SU-DHL-6 (cell line): ENCODE data around the gene ZDHHC19.
"Not testable (repeated sequence)": the region's sequence is repeated elsewhere in the genome, so short reads cannot be mapped to it uniquely, and the experiment has no call there.

Source experiments
- H2AFZ ChIP-seq: fragments of 200-600 bp; sonication (generic); 2 replicates; pipeline ENCODE4 v1.6.1; 2014; ENCODE audit warnings: low read depth, mild to moderate bottlenecking, moderate library complexity, mixed read lengths, antibody characterized with exemption, low read length; ENCODE audit not compliant: severe bottlenecking
- H3F3A ChIP-seq: fragments of 200-600 bp; shearing (Covaris generic); 2 replicates; pipeline ENCODE4 v1.6.0; 2016; ENCODE audit warnings: antibody characterized with exemption, mild to moderate bottlenecking; ENCODE audit not compliant: insufficient read depth
- H3K27ac ChIP-seq: fragments of 200-600 bp; sonication (generic); 2 replicates; pipeline ENCODE4 v1.5.1; 2016; ENCODE audit warnings: low read depth, mild to moderate bottlenecking, low read length, moderate library complexity, mixed read lengths
- H3K27me3 ChIP-seq: fragments of 200-600 bp; sonication (generic), shearing (Covaris generic); 2 replicates; pipeline ENCODE4 v1.6.0; 2014; ENCODE audit warnings: mild to moderate bottlenecking, low read length
- H3K36me3 ChIP-seq: fragments of 200-600 bp; sonication (generic); 2 replicates; pipeline ENCODE4 v1.6.1; 2014; ENCODE audit warnings: mild to moderate bottlenecking, low read length, mixed read lengths
- H3K4me2 ChIP-seq: fragments of 300-600, 200-600 bp; shearing (Covaris generic), sonication (generic); 2 replicates; pipeline ENCODE4 v1.6.0; 2014; ENCODE audit warnings: low read length, low read depth, mild to moderate bottlenecking; ENCODE audit not compliant: poor library complexity, severe bottlenecking
- H3K4me3 ChIP-seq: fragments of 200-600 bp; sonication (generic); 2 replicates; pipeline ENCODE4 v1.5.1; 2014; ENCODE audit warnings: antibody characterized with exemption, low read length, mild to moderate bottlenecking, mixed read lengths; ENCODE audit not compliant: insufficient read depth, poor library complexity, severe bottlenecking
- H3K79me2 ChIP-seq: fragments of 200-600 bp; sonication (generic); 2 replicates; pipeline ENCODE4 v1.6.1; 2014; ENCODE audit warnings: mild to moderate bottlenecking, low read length, moderate library complexity; ENCODE audit not compliant: insufficient read depth
- H3K9ac ChIP-seq: fragments of 200-600 bp; sonication (generic); 2 replicates; pipeline ENCODE4 v1.7.0; 2014; ENCODE audit warnings: mild to moderate bottlenecking, low read length
- H3K9me2 ChIP-seq: fragments of 200-600 bp; sonication (generic); replicated peaks from 2 replicates; pipeline ENCODE4 v1.6.1; 2014; ENCODE audit warnings: low read length; ENCODE audit not compliant: insufficient read depth
- H3K9me3 ChIP-seq: fragments of 200-600 bp; sonication (generic); 2 replicates; pipeline ENCODE4 v1.6.1; 2014; ENCODE audit warnings: low read length, mixed read lengths; ENCODE audit not compliant: insufficient read depth
- H4K20me1 ChIP-seq: fragments of 200-600 bp; sonication (generic); 2 replicates; pipeline ENCODE4 v1.6.1; 2014; ENCODE audit warnings: low read depth, mild to moderate bottlenecking, antibody characterized with exemption, low read length, moderate library complexity, mixed read lengths
- EZH2phosphoT487 ChIP-seq: fragments of 200-600 bp; sonication (generic), shearing (Covaris generic); conservative IDR thresholded peaks from 2 replicates; pipeline ENCODE4 v1.6.1; 2018; ENCODE audit warnings: mild to moderate bottlenecking, antibody characterized with exemption, low read length, moderate library complexity, mixed read lengths
- TF ChIP-seq, protein P1 (sequence below): fragments of 200-600 bp; sonication (generic); IDR thresholded peaks from one replicate; pipeline ENCODE4 v1.5.1; 2017; ENCODE audit warnings: antibody characterized with exemption, mild to moderate bottlenecking, low read length, moderate library complexity; ENCODE audit not compliant: insufficient read depth, poor library complexity, severe bottlenecking

ZDHHC19 gene

DNA sequence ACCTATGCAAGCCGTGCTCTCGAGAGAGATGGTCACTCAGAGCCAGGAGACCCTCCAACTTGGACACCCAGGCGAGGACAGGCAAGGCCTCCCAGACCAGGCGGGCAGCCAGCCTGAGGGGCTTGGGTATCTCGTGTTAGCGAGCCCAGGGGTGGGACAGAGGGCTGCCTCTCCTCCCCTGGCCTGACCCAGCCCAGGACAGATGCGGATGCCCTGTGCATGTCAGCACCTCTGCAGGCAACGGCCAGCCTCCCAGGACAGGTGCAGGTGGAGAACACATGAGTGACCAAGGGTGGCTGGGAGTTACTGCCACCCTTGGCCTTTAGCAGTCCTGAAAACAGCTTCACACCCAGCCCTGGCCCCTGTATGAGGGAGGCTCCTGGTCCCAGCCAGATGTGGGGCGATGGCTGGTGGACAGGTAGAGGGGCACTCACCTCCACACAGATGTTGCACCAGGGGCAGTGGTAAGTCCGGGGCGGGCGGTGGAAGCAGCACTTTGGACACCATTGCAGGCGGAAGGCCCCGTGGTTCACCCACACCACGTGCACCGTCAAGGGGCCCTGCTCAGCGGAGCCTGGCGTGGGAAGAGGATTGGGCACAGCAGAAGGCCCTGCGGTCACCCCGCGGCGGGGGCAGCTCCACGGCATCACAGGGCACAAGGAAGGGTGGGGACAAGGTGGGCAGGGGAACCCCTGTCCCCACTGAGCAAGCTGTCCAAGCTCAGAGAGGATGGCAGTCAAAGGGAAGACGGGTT lies 2.1 kb downstream of the ZDHHC19 start:
- H3F3A ChIP-seq = no peaks in the 10 kb centered on the region
- no peaks in the 10 kb centered on the region for H3K9me2 ChIP-seq
- H3K27me3 ChIP-seq = no peaks in the 10 kb centered on the region
- H3K36me3 ChIP-seq = no peaks in the 10 kb centered on the region
- no peaks in the 10 kb centered on the region for H3K79me2 ChIP-seq
- no peak overlapping the region for H3K4me3 ChIP-seq
- H3K4me2 ChIP-seq = no peak overlapping the region
- H3K27ac ChIP-seq = no peak overlapping the region
- no peaks in the 10 kb centered on the region for H4K20me1 ChIP-seq
- TF ChIP-seq, protein P1, sequence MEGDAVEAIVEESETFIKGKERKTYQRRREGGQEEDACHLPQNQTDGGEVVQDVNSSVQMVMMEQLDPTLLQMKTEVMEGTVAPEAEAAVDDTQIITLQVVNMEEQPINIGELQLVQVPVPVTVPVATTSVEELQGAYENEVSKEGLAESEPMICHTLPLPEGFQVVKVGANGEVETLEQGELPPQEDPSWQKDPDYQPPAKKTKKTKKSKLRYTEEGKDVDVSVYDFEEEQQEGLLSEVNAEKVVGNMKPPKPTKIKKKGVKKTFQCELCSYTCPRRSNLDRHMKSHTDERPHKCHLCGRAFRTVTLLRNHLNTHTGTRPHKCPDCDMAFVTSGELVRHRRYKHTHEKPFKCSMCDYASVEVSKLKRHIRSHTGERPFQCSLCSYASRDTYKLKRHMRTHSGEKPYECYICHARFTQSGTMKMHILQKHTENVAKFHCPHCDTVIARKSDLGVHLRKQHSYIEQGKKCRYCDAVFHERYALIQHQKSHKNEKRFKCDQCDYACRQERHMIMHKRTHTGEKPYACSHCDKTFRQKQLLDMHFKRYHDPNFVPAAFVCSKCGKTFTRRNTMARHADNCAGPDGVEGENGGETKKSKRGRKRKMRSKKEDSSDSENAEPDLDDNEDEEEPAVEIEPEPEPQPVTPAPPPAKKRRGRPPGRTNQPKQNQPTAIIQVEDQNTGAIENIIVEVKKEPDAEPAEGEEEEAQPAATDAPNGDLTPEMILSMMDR = no peak
- no peak for TF ChIP-seq EZH2phosphoT487
- no peak overlapping the region for H3K9ac ChIP-seq
- H3K9me3 ChIP-seq = no peaks in the 10 kb centered on the region
- H2AFZ ChIP-seq = no peak overlapping the region

DNA sequence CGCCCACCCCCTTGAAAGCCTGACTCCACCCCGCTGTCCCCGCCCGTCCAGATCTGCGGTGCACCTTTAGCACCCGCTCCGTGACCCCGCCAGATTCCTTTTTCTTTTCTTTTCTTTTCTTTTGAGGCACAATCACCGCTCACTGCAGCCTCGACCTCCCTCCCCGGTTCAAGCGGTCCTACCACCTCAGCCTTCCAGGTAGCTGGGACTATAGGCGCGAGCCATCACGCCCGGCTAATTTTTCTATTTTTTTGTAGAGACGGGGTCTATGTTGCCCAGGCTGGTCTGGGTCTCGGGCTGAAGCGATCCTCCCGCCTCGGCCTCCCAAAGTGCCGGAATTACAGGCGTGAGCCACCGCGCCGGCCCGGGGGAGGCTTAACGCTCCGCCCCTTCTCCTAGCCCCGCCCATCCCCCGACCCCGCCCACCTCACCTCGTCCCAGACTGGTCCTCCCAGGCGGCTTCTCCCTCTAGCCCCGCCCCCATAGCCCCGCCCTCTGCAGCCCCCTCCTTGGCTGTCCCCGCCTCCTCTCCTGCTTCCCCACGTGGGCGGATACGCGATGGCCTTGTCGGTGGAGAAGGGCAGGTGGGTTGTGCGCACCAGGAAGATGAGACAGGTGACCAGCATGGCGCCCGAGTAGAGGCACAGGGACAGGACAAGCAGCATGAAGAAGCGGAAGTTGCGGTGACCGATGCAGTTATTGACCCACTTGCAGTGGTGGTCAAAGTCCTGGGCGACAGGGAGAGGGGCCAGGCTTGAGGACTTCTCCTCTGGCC lies 3.2 kb downstream of the ZDHHC19 start:
- Histone ChIP-seq H3K36me3 (no peaks in the 10 kb centered on the region), H3K4me2 (peak overlapping the region; percentile 42), H3K9me3 (no peaks in the 10 kb centered on the region), H3K79me2 (no peaks in the 10 kb centered on the region), H4K20me1 (no peaks in the 10 kb centered on the region), H3K9me2 (no peaks in the 10 kb centered on the region), H2AFZ (no peak overlapping the region), H3K27ac (no peak overlapping the region), H3K27me3 (no peaks in the 10 kb centered on the region), H3K9ac (no peak overlapping the region), H3F3A (no peaks in the 10 kb centered on the region), H3K4me3 (peak overlapping the region; percentile 22)
- no peak for TF ChIP-seq EZH2phosphoT487
- TF ChIP-seq, protein P1 = no peak

DNA sequence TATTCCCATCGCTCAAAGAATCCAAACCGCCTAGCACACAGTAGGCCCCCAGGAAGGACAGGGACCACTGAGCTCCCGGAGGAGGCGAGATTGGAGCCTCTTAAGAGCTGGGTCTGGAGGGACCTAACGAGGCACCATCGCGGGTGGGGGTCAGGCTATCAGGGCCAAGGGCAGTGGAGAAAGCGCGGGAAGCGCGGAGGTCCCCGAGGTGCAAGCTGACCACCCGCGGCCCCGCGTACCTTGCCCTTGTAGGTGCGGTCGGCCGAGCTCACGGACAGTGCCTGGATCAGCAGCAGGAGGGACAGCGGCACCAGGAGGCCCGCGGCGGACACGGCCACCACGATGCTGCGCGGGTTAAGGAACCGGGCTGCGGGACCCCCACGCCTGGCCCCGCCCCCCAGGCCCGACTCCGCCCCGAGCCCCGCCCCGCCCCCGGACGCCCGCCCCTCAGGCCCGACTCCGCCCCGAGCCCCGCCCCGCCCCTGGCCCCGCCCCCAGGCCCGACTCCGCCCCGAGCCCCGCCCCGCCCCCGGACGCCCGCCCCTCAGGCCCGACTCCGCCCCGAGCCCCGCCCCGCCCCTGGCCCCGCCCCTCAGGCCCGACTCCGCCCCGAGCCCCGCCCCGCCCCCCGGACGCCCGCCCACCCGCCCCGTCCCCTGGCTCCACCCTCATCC lies 3.9 kb downstream of the ZDHHC19 start:
- H3K27ac ChIP-seq = no peak overlapping the region
- H3K36me3 ChIP-seq = no peaks in the 10 kb centered on the region
- no peak overlapping the region for H3K4me3 ChIP-seq
- no peak overlapping the region for H3K9ac ChIP-seq
- no peak overlapping the region for H2AFZ ChIP-seq
- no peak overlapping the region for H3K4me2 ChIP-seq
- H3K9me3 ChIP-seq = no peaks in the 10 kb centered on the region
- H3F3A ChIP-seq = no peaks in the 10 kb centered on the region
- no peaks in the 10 kb centered on the region for H4K20me1 ChIP-seq
- H3K9me2 ChIP-seq = no peaks in the 10 kb centered on the region
- H3K27me3 ChIP-seq = no peaks in the 10 kb centered on the region
- H3K79me2 ChIP-seq = no peaks in the 10 kb centered on the region
- no peak for TF ChIP-seq EZH2phosphoT487
- TF ChIP-seq, protein P1 = no peak

DNA sequence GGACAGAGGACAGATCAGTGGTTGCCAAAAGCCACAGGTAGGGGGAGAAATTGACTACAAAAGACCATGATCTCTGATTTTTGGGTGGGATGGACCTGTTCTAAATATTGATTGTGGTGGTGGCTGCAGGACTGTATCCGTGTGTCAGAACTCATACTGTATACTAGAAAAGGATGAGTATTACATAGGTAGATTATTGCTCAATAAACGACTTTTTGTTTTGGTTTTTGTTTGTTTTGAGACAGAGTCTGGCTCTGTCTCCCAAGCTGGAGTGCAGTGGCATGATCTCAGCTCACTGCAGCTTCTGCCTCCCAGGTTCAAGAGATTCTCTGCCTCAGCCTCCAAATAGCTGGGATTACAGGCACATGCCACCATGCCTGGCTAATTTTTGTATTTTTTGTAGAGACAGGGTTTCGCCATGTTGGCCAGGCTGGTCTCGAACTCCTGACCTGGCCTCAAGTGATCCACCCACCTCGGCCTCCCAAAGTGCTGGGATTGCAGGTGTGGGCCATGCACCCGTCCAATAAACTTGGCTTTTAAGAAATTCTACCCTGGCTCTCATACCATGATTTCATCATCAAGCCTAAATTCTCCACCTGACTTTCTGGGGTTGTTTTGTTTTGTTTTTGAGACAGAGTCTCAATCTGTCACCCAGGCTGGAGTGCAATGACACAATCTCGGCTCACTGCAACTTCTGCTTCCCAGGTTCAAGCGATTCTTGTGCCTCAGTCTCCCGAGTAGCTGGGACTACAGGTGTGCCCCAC lies 5.6 kb downstream of the ZDHHC19 start:
- not testable (repeated sequence) for H3K9me3 ChIP-seq, H3K4me3 ChIP-seq, H4K20me1 ChIP-seq, H3K27ac ChIP-seq, H3K9ac ChIP-seq, H3F3A ChIP-seq, H3K36me3 ChIP-seq, H3K4me2 ChIP-seq, H2AFZ ChIP-seq, H3K27me3 ChIP-seq, H3K79me2 ChIP-seq, H3K9me2 ChIP-seq
